MM.1S (cell line): ENCODE data around the gene ZNF135.

ENCODE experiments used
- DNase-seq: peaks from one replicate; pipeline ENCODE4 v3.0.0-alpha.2; 2015
- H2AFZ ChIP-seq: fragments of 300-600 bp; sonication (generic); 2 replicates; pipeline ENCODE4 v1.6.0; 2016; ENCODE audit warnings: antibody characterized with exemption, low read length
- H3F3A ChIP-seq: fragments of 300-600 bp; sonication (generic); 2 replicates; pipeline ENCODE4 v1.6.1; 2016; ENCODE audit warnings: mild to moderate bottlenecking, antibody characterized with exemption, low read length, moderate library complexity, mixed read lengths; ENCODE audit not compliant: insufficient read depth
- H3K27ac ChIP-seq: fragments of 300-600 bp; sonication (generic); 2 replicates; pipeline ENCODE4 v1.5.1; 2016; ENCODE audit warnings: mild to moderate bottlenecking, low read length
- H3K27me3 ChIP-seq: fragments of 300-600 bp; sonication (generic); replicated peaks from 2 replicates; pipeline ENCODE4 v1.6.0; 2016; ENCODE audit warnings: low read length; ENCODE audit not compliant: insufficient read depth
- H3K36me3 ChIP-seq: fragments of 300-600 bp; sonication (generic); replicated peaks from 2 replicates; pipeline ENCODE4 v1.6.1; 2016; ENCODE audit warnings: mild to moderate bottlenecking, low read length, mixed read lengths; ENCODE audit not compliant: insufficient read depth
- H3K4me1 ChIP-seq: fragments of 300-600 bp; sonication (generic); 2 replicates; pipeline ENCODE4 v1.6.1; 2016; ENCODE audit warnings: low read length, mixed read lengths
- H3K4me2 ChIP-seq: fragments of 300-600 bp; sonication (generic); 2 replicates; pipeline ENCODE4 v1.6.0; 2016; ENCODE audit warnings: low read depth, low read length
- H3K4me3 ChIP-seq: fragments of 300-600 bp; sonication (generic); 2 replicates; pipeline ENCODE4 v1.5.1; 2016; ENCODE audit warnings: low read length, mixed read lengths
- H3K79me2 ChIP-seq: fragments of 300-600 bp; sonication (generic); 2 replicates; pipeline ENCODE4 v1.6.1; 2016; ENCODE audit warnings: mixed run types, low read length, mixed read lengths
- H3K9ac ChIP-seq: fragments of 300-600 bp; sonication (generic); 2 replicates; pipeline ENCODE4 v1.6.1; 2016; ENCODE audit warnings: low read length, mixed read lengths
- H3K9me2 ChIP-seq: fragments of 300-600 bp; sonication (generic); replicated peaks from 2 replicates; pipeline ENCODE4 v1.6.1; 2016; ENCODE audit warnings: mild to moderate bottlenecking, low read length, mixed read lengths; ENCODE audit not compliant: insufficient read depth
- H3K9me3 ChIP-seq: fragments of 300-600 bp; sonication (generic); replicated peaks from 2 replicates; pipeline ENCODE4 v1.6.1; 2016; ENCODE audit warnings: mild to moderate bottlenecking, low read length, mixed read lengths; ENCODE audit not compliant: insufficient read depth
- H4K20me1 ChIP-seq: fragments of 300-600 bp; sonication (generic); 2 replicates; pipeline ENCODE4 v1.6.1; 2016; ENCODE audit warnings: mild to moderate bottlenecking, low read length, moderate library complexity, mixed read lengths; ENCODE audit not compliant: insufficient read depth
- EZH2 ChIP-seq: fragments of 300-600 bp; sonication (generic); optimal IDR thresholded peaks from 2 replicates; pipeline ENCODE3; 2017; ENCODE audit warnings: low read depth, mild to moderate bottlenecking, antibody characterized with exemption, low read length, mixed read lengths
- EZH2phosphoT487 ChIP-seq: fragments of 300-600 bp; sonication (generic); IDR thresholded peaks from 2 replicates; pipeline ENCODE4 v1.6.1; 2018; ENCODE audit warnings: antibody characterized with exemption, low read length
- TF ChIP-seq, protein P1 (sequence below): fragments of 300-600 bp; sonication (generic); IDR thresholded peaks from 2 replicates; pipeline ENCODE4 v1.5.1; 2016; ENCODE audit warnings: antibody characterized with exemption, low read length, mixed read lengths

The ZNF135 gene

DNA sequence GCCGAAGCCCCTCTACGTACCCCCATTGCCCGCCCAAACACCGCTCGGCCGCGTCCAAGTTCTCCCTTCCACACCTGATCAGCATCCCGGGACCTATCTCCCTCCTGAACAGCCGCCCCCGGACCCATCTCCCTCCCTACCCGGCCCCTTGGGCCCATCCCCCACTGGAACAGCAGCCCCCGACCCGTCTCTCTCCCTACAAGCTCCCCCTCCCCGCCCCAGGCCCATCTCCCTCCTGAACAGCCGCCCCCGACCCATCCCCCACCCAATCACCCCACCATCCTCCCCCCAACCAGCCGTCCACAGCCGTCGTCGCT lies 24.6 kb upstream of the ZNF135 start:
- no peaks in the 10 kb centered on the region for H4K20me1 ChIP-seq
- no peak overlapping the region for H3K27ac ChIP-seq
- no peaks in the 10 kb centered on the region for H3K36me3 ChIP-seq
- no peak overlapping the region for H3K9ac ChIP-seq
- no peak overlapping the region for H3K4me3 ChIP-seq
- TF ChIP-seq, protein P1, sequence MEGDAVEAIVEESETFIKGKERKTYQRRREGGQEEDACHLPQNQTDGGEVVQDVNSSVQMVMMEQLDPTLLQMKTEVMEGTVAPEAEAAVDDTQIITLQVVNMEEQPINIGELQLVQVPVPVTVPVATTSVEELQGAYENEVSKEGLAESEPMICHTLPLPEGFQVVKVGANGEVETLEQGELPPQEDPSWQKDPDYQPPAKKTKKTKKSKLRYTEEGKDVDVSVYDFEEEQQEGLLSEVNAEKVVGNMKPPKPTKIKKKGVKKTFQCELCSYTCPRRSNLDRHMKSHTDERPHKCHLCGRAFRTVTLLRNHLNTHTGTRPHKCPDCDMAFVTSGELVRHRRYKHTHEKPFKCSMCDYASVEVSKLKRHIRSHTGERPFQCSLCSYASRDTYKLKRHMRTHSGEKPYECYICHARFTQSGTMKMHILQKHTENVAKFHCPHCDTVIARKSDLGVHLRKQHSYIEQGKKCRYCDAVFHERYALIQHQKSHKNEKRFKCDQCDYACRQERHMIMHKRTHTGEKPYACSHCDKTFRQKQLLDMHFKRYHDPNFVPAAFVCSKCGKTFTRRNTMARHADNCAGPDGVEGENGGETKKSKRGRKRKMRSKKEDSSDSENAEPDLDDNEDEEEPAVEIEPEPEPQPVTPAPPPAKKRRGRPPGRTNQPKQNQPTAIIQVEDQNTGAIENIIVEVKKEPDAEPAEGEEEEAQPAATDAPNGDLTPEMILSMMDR: no peak
- TF ChIP-seq EZH2phosphoT487 (no peak), EZH2 (no peak)
- no peak overlapping the region for H3K4me2 ChIP-seq
- no peaks in the 10 kb centered on the region for H3K9me3 ChIP-seq
- no peaks in the 10 kb centered on the region for H3K79me2 ChIP-seq
- H3K27me3 ChIP-seq: no peaks in the 10 kb centered on the region
- no peaks in the 10 kb centered on the region for H3F3A ChIP-seq
- no peaks in the 10 kb centered on the region for H3K9me2 ChIP-seq
- H2AFZ ChIP-seq: no peak overlapping the region
- H3K4me1 ChIP-seq: no peaks in the 10 kb centered on the region
- DNase-seq: no peak

DNA sequence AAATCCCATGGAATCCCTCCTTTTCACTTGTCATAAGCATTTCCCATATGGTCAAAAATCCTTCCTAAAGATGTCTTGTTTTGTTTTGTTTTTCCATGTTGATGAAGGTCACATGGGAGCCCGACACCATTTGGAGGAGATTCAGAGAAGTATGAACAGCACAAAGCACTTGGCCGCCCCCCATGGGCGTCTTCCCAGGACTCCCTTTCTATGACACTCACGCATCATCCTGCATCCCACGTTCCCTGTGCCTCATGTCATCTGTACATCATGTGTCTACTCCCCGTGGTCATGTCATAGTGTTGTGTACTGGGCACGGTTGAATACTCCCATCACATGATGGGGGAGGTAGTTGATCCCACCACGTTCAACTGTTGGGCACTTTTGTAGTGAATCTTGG lies 23.2 kb upstream of the ZNF135 start:
- no peak overlapping the region for H3K9ac ChIP-seq
- no peak for DNase-seq
- H2AFZ ChIP-seq: no peak overlapping the region
- no peak overlapping the region for H3K4me3 ChIP-seq
- H3K4me1 ChIP-seq: no peaks in the 10 kb centered on the region
- H3K79me2 ChIP-seq: no peaks in the 10 kb centered on the region
- no peaks in the 10 kb centered on the region for H4K20me1 ChIP-seq
- no peak overlapping the region for H3K27ac ChIP-seq
- H3F3A ChIP-seq: no peaks in the 10 kb centered on the region
- no peaks in the 10 kb centered on the region for H3K9me2 ChIP-seq
- H3K9me3 ChIP-seq: no peaks in the 10 kb centered on the region
- H3K36me3 ChIP-seq: no peaks in the 10 kb centered on the region
- TF ChIP-seq EZH2: no peak
- TF ChIP-seq EZH2phosphoT487: no peak
- TF ChIP-seq, protein P1: no peak
- H3K4me2 ChIP-seq: no peak overlapping the region
- no peaks in the 10 kb centered on the region for H3K27me3 ChIP-seq

DNA sequence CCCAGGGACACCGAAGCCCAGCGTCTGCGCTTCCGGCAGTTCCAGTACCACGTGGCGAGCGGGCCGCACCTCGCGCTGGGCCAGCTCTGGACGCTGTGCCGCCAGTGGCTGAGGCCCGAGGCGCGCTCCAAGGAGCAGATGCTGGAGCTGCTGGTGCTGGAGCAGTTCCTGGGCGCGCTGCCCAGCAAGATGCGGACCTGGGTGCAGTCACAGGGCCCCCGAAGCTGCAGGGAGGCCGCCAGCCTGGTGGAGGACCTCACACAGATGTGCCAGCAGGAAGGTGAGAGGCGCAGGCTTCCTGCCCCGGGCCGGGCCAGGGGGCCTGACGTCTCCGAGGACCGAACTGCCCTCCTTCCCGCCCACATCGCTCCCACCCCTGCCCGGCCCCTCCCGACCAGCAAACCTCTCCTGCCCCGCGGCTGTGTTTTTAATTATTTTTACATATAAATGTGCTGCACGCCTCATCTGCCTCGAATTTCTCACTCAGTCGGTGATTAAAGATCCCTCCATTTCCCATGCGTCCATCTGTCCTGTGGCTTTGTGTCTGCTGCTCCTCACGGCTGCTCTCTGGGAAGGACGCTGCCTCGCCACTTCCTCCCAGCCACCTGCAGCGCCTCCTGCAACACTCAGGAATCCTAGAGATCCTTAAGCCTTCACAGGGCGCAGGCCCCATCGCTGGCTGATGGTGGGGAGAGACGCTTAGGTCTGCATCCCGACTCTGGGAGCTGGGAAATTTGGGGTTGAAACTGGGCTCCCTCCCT lies 21.0 kb upstream of the ZNF135 start:
- Histone ChIP-seq H3K9me3 (no peaks in the 10 kb centered on the region), H3K79me2 (no peaks in the 10 kb centered on the region), H3K4me1 (no peaks in the 10 kb centered on the region), H3K27ac (no peak overlapping the region), H3K9me2 (no peaks in the 10 kb centered on the region), H2AFZ (no peak overlapping the region), H3K4me3 (no peak overlapping the region), H3K9ac (no peak overlapping the region), H3K4me2 (no peak overlapping the region), H3F3A (no peaks in the 10 kb centered on the region), H3K36me3 (no peaks in the 10 kb centered on the region), H4K20me1 (no peaks in the 10 kb centered on the region), H3K27me3 (no peaks in the 10 kb centered on the region)
- DNase-seq: no peak
- TF ChIP-seq, protein P1: no peak
- TF ChIP-seq EZH2: no peak
- no peak for TF ChIP-seq EZH2phosphoT487
